HG02970 (cell line): ENCODE data around the gene TBC1D10A.

Experiments
- ATAC-seq: cut with Tn5 transposase; IDR thresholded peaks from one replicate; pipeline ENCODE4 v1.9.1; 2021; ENCODE audit warnings: mild to moderate bottlenecking, moderate library complexity, moderate number of reproducible peaks; ENCODE audit not compliant: unreplicated experiment, low FRiP score

Gene TBC1D10A

GRCh38 chr22:30250039-30250565, 76.6 kb downstream of the TBC1D10A start:
- no peak for ATAC-seq

DNA sequence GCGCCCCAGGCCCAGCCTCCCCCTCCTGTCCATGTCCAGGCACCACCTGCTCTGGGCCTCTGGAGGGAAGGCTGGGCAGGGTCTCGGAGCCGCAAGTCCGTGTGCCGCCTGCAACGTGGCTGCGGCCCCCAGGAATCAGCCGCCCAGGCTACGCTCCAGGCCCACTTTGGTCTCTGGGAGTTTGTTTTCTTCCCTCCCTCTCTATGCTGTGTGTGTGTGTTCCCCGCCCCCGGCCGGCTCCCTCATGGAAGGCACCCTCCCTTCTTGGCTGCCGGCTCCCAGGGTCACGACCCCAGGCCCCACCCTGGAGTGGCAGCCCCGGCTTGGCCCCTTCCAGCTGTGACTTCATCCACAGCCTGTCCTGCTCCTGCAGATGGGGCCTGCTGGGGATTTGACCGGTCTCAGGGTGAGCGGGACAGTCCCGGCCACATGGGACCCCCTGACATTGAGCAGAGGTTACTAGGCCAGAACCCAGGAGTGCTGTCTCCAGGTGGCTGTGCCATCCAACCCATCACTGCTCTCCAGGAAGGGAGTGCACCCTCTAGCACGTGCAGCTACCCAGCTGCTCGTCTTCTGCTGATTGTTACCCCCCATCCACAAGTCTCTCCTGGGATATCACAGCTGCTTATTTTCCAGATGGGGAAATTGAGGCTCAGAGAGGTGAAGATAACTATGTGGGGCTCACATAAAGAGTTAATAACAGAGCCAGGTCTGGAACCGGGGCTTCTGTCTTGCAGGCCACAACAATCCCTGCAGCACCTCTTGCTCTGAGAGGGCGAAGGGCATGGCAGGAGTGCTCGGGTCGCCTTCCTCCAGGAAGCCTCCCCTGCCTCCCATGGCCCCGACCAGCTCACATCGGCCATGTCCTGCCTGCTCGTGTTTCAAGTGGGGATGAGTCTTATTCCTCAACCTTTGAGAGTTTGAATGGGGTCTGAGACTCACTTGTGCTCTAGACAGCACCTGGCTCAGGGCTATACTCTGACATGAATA, 77.4 kb downstream of the TBC1D10A start:
- ATAC-seq: no peak

DNA sequence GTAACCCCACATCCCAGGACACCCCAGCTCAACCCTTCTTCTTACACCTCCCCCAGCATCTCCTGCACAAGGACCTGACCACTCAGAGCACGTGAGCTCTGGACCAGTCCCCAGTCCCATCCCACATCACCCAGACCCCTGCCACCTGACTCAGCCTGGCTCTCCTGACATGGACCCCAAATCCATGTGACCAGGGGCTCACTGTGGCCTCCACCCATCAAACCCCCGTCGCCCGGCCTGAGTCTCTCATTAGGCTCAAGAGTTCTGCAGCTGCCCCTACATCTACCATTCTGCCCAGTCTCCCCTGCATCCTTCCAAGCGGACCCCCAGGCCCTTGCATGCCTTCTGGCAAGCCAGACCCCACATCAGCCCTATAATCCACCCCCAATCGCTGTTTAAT, 78.3 kb downstream of the TBC1D10A start:
- ATAC-seq: no peak

GRCh38 chr22:30247974-30248373, 78.8 kb downstream of the TBC1D10A start:
- no peak for ATAC-seq

DNA sequence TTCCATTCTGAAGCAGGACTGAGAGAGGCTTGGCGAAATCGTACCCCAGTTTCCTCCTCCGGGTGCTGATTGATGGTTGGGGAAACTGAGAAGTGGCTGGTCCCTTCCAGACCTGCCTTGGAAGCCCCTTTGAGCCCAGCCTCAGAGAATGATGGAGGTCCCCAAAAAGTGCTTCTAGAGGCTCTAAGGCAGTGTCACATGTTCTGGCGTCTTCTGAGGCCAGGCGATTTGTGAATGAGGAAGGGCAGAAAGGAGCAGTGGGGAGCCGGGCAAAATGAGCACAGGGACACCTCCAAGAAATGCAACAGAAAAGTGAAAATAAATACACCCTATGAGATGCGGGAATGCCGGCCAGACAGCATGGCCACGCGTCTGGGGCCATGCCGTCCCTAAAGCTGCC, 79.2 kb downstream of the TBC1D10A start:
- ATAC-seq: no peak

GRCh38 chr22:30246814-30247376, 79.8 kb downstream of the TBC1D10A start:
- no peak for ATAC-seq

GRCh38 chr22:30245985-30246813, 80.5 kb downstream of the TBC1D10A start, which contains the start of gene LIF:
LIF (minus strand) TSS chr22:30246759; CDS start chr22:30246695, 64 bp downstream.
- no peak for ATAC-seq

DNA sequence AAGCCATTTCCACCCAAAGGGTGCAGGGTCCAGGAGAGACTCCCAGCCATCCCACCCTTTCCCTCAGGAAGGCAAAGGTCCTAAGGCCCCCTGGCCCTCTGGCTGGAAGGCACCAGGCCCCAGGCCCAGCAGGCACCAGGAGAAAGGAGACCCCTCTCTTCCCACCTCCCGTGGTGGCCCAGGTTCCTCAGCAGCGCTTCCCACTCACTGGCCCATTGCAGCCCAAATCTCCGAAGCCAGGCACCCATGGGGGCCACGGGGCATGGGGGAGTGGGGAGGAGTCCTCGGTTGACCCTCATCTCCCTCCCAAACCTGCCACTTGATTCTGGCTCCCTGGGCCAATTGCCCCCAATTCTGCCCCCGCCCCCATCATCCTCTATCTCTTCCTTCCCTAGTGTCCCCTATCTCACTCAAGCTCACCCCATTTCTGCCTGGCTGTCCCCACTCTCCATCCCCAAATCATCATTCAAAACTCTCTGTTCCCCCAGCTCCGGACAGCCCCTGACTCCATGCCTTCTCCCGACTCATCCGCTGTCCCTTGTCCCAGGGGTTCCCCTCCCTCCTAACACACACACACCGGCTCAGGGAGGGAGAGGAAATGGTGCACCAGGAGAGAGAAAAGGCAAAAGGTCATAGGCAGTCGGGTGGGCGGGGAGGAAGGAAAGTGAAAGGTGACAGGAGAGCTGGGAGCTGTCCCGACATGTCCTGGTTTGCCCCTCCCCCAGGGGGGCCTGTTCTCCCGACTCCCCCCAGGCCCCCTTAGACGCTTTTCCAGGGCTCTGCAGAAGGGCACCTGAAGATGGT, 81.4 kb downstream of the TBC1D10A start:
- ATAC-seq: no peak

DNA sequence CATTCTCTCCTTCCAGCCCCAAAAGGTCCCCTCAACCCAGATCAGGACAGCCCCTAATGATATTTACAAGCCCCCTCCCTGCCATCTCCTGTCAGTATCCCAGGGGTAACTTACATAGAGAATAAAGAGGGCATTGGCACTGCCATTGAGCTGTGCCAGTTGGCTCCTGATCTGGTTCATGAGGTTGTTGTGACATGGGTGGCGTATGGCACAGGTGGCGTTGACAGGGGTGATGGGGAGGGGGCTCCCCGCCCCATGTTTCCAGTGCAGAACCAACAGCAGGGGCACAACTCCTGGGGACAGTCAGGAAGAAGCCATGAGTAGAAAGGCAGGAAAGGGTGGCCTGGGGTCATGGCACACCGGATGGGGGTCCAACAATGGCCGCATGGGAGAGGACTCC, 82.1 kb downstream of the TBC1D10A start:
- no peak for ATAC-seq

DNA sequence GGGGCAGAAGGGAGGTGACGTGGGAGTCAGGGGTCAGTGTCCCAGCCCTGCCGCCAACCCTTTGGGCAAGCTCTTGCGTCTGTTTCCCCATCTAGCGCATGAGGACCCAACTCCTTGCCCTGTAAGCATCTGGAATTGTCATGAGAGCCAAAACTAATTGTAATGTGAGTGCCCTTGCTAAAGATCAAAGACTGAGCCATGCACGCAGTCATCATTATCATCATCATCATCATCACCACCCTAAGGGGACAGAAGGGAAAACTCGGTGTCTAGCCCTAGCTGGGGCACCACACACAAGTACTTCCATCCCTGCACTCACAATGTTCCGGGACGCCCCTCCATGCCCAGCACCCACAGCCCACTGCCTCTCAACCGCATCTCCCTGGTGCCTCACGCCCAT, 82.7 kb downstream of the TBC1D10A start:
- no peak for ATAC-seq

DNA sequence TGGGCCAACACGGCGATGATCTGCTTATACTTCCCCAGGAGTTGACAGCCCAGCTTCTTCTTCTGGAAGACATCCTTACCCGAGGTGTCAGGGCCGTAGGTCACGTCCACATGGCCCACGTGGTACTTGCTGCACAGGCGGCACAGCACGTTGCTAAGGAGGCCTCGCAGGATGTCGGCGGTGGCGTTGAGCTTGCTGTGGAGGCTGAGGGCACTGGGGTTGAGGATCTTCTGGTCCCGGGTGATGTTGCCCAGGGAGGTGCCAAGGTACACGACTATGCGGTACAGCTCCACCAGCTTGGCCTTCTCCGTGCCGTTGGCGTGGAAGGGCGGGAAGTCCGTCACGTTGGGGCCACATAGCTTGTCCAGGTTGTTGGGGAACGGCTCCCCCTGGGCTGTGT, 83.1 kb downstream of the TBC1D10A start:
- no peak for ATAC-seq
